A549 (cell line): Measurements from ENCODE around the gene PLD1. TPM values are rescaled to one million over a fixed set of nuclear protein-coding genes. Genes with fewer than 3 reads are reported as not detected.

Source experiments
- ATAC-seq, 2 experiments: fragments of 200-7000 bp in 1 of 2; fragments of >200 bp in 1 of 2; cut with Nextera tagmentation in 1 of 2; cut with Tn5 transposase in 1 of 2; 3 replicates each; pipeline versions ENCODE4 v1.8.0 to v1.9.1; 2018 to 2020; ENCODE audit warnings: mild to moderate bottlenecking in 1 of 2, moderate library complexity in 1 of 2
- CTCF ChIA-PET: fragments of 300-600 bp; sonication (Branson Sonifier 250); formaldehyde crosslinking; extraction: SDS; loops from one replicate; lab custom pipeline; 2021; ENCODE audit warnings: antibody characterized with exemption, inconsistent platforms; lab: Yijun Ruan, JAX
- POLR2A ChIA-PET: fragments of 350-600 bp; formaldehyde crosslinking; extraction: SDS; loops from one replicate; lab custom pipeline; 2021; ENCODE audit warnings: antibody characterized with exemption, inconsistent platforms; lab: Yijun Ruan, JAX
- DNase-seq, 2 experiments: peaks; one replicate each; pipeline versions ENCODE4 v3.0.0 to v3.0.0-alpha.2; 2011 to 2016; ENCODE audit warnings: low read depth in 1 of 2, low spot score in 1 of 2
- FAIRE-seq: peaks from 2 replicates; lab custom pipeline; 2011; peaks lifted over from hg19 to GRCh38; lab: Jason Lieb, UNC
- H3K27ac ChIP-seq, 2 experiments: fragments of >200 bp; sonication (Bioruptor Twin); formaldehyde crosslinking; 3 replicates each; pipeline ENCODE4 v1.5.1; 2016 to 2017
- H3K4me1 ChIP-seq: fragments of >200 bp; sonication (Bioruptor Twin); formaldehyde crosslinking; 3 replicates; pipeline ENCODE4 v1.6.1; 2016
- H3K4me2 ChIP-seq: fragments of >200 bp; sonication (Bioruptor Twin); formaldehyde crosslinking; 3 replicates; pipeline ENCODE4 v1.6.1; 2016
- H3K4me3 ChIP-seq: fragments of >200 bp; sonication (Bioruptor Twin); formaldehyde crosslinking; 3 replicates; pipeline ENCODE4 v1.5.1; 2016
- H3K9me3 ChIP-seq: fragments of >200 bp; sonication (Bioruptor Twin); formaldehyde crosslinking; 3 replicates; pipeline ENCODE4 v1.6.1; 2016
- CEBPB ChIP-seq, 2 experiments: fragments of >200 bp in 1 of 2; sonication (Bioruptor Twin) in 1 of 2; formaldehyde crosslinking in 1 of 2; IDR thresholded peaks; 2 replicates each; pipeline ENCODE4 v1.6.1; 2012 to 2016
- EHMT2 ChIP-seq: fragments of 200-600 bp; sonication (generic); IDR thresholded peaks from 2 replicates; pipeline ENCODE4 v1.6.1; 2016; ENCODE audit warnings: antibody characterized with exemption, low read depth, mild to moderate bottlenecking, moderate library complexity
- EP300 ChIP-seq, 2 experiments: fragments of >200 bp; sonication (Bioruptor Twin); formaldehyde crosslinking; IDR thresholded peaks; 2 replicates in 1 of 2; 3 replicates in 1 of 2; pipeline ENCODE4 v1.6.1; 2016 to 2017
- GATA3 ChIP-seq: IDR thresholded peaks from 2 replicates; pipeline ENCODE4 v1.6.1; 2012; ENCODE audit warnings: borderline replicate concordance
- HOXB13 ChIP-seq: fragments of 250-450 bp; sonication (Bioruptor Pico); IDR thresholded peaks from 2 replicates; pipeline ENCODE4 v1.5.0; 2020; ENCODE audit warnings: low read depth, mild to moderate bottlenecking, moderate library complexity
- HOXB5 ChIP-seq: fragments of 250-450 bp; sonication (Bioruptor Pico); IDR thresholded peaks from 2 replicates; pipeline ENCODE4 v1.5.0; 2020; ENCODE audit warnings: mild to moderate bottlenecking, moderate library complexity
- KDM5A ChIP-seq: fragments of 200-600 bp; sonication (generic); IDR thresholded peaks from 2 replicates; pipeline ENCODE4 v1.6.1; 2016; ENCODE audit warnings: antibody characterized with exemption, mild to moderate bottlenecking
- RFX5 ChIP-seq: fragments of 450-650 bp; IDR thresholded peaks from 2 replicates; pipeline ENCODE4 v1.7.1; 2014; ENCODE audit warnings: antibody characterized with exemption, mild to moderate bottlenecking, moderate library complexity
- SREBF2 ChIP-seq: fragments of 450-650 bp; IDR thresholded peaks from 2 replicates; pipeline ENCODE4 v1.6.1; 2014; ENCODE audit warnings: mild to moderate bottlenecking, moderate library complexity
- TFCP2L1 ChIP-seq: fragments of 250-450 bp; sonication (Bioruptor Pico); IDR thresholded peaks from 2 replicates; pipeline ENCODE4 v1.5.0; 2021; ENCODE audit warnings: mild to moderate bottlenecking
- TP53 ChIP-seq: fragments of 250-450 bp; sonication (Bioruptor Pico); IDR thresholded peaks from 2 replicates; pipeline ENCODE4 v1.5.0; 2021; ENCODE audit warnings: mild to moderate bottlenecking, moderate library complexity
- WGBS: methylation state at CpG from one replicate; pipeline ENCODE4 v1.1.6; 2017; ENCODE audit errors: missing lambda C conversion rate; 5-methylcytosine and 5-hydroxymethylcytosine counted together
- polyA plus RNA-seq, 4 experiments: library from polyadenylated mRNA; depleted of rRNA in 3 of 4; stranded (reverse); fragments of >200 nt; fragmentation: RNase III in 1 of 4; extraction: RNeasy Plus Mini Kit Qiagen cat#74134 plus additional on column Dnase treatment in 1 of 4; gene quantifications; 2 replicates in 3 of 4; 3 replicates in 1 of 4; pipeline ENCODE4 v1.2.3, GENCODE V29; 2011 to 2017
- TF ChIP-seq, protein P1 (sequence below): IDR thresholded peaks from 2 replicates; pipeline ENCODE4 v1.6.1; 2012; ENCODE audit warnings: low read depth, borderline replicate concordance
- TF ChIP-seq, protein P2 (sequence below): fragments of 450-650 bp; IDR thresholded peaks from 2 replicates; pipeline ENCODE4 v1.6.1; 2014; ENCODE audit warnings: antibody characterized with exemption
- TF ChIP-seq, protein P3 (sequence below): IDR thresholded peaks from 2 replicates; pipeline ENCODE4 v1.6.1; 2012

The PLD1 gene
- polyA plus RNA-seq, 2 of the 4 experiments (the other 2 are of a cell fraction), result 6.6 to 27.2 TPM

DNA sequence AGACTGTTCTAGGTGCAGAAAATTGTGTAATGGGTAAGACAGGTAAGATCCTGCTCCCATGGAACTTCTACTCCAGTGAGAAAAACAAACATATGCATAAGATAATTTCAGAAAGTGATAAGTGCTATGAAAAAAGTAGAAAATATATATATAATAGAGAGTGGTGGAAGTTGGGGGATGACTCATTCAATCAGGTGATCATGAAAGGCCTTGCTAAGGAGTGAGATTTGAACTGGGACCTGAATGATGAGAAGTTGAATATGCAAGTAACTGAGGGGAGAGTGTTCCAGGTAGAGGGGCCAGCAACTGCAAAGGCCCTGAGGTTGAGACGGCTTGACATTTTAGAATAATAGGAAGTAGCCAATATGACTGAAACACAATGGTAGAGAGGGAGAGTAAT lies 257.8 kb downstream of the PLD1 start:
- no peak overlapping the region for H3K4me3 ChIP-seq
- no peaks in the 10 kb centered on the region for H3K4me1 ChIP-seq
- ATAC-seq (no peak), FAIRE-seq (no peak), DNase-seq (no peak)
- WGBS, result 89% methylated on average over 1 of the region's 1 CpG
- H3K4me2 ChIP-seq, result no peak overlapping the region
- H3K27ac ChIP-seq, result no peak overlapping the region
- no peak for TF ChIP-seq EHMT2
- H3K9me3 ChIP-seq, result no peaks in the 10 kb centered on the region
- CTCF ChIA-PET, result no interaction called here
- POLR2A ChIA-PET, result no interaction called here

- 38% methylated on average over 1 of the region's 1 CpG for WGBS
- DNase-seq (no peak), FAIRE-seq (no peak), ATAC-seq (no peak)
- H3K4me1 ChIP-seq, result no peaks in the 10 kb centered on the region
- H3K4me2 ChIP-seq, result no peak overlapping the region
- no peaks in the 10 kb centered on the region for H3K9me3 ChIP-seq
- TF ChIP-seq SREBF2 (no peak), GATA3 (no peak), KDM5A (no peak), CEBPB (IDR thresholded peaks at IDR 0.05) (no peak), HOXB5 (CRISPR knock-in tag) (no peak), TP53 (CRISPR knock-in tag) (no peak), EHMT2 (no peak), RFX5 (no peak), TFCP2L1 (no peak), EP300 (IDR thresholded peaks at IDR 0.05) (no peak), HOXB13 (CRISPR knock-in tag) (no peak)
- TF ChIP-seq, protein P1, sequence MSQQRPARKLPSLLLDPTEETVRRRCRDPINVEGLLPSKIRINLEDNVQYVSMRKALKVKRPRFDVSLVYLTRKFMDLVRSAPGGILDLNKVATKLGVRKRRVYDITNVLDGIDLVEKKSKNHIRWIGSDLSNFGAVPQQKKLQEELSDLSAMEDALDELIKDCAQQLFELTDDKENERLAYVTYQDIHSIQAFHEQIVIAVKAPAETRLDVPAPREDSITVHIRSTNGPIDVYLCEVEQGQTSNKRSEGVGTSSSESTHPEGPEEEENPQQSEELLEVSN, result no peak
- TF ChIP-seq, protein P2, sequence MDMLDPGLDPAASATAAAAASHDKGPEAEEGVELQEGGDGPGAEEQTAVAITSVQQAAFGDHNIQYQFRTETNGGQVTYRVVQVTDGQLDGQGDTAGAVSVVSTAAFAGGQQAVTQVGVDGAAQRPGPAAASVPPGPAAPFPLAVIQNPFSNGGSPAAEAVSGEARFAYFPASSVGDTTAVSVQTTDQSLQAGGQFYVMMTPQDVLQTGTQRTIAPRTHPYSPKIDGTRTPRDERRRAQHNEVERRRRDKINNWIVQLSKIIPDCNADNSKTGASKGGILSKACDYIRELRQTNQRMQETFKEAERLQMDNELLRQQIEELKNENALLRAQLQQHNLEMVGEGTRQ, result no peak
- TF ChIP-seq, protein P3, sequence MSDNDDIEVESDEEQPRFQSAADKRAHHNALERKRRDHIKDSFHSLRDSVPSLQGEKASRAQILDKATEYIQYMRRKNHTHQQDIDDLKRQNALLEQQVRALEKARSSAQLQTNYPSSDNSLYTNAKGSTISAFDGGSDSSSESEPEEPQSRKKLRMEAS, result no peak
- POLR2A ChIA-PET, result no interaction called here
- H3K27ac ChIP-seq, result no peak overlapping the region
- CTCF ChIA-PET, result no interaction called here
- no peak overlapping the region for H3K4me3 ChIP-seq
Measured at GRCh38 chr3:171551296-171551695, 259.0 kb downstream of the PLD1 start.

Other genes with a start within 250 kb of the PLD1 start
- gene TMEM212, start 32.9 kb upstream of the PLD1 start, polyA plus RNA-seq (2011; rRNA removed), result not detected in 2 replicates
- gene TMEM212, start 32.9 kb upstream of the PLD1 start, polyA plus RNA-seq (2017; fragmentation: RNase III; extraction: RNeasy Plus Mini Kit Qiagen cat#74134 plus additional on column Dnase treatment), result not detected in 3 replicates
- gene FNDC3B, start 229.1 kb upstream of the PLD1 start, polyA plus RNA-seq (2011; rRNA removed), result 29.5 and 56.0 TPM in 2 replicates
- gene FNDC3B, start 229.1 kb upstream of the PLD1 start, polyA plus RNA-seq (2017; fragmentation: RNase III; extraction: RNeasy Plus Mini Kit Qiagen cat#74134 plus additional on column Dnase treatment), result 29.9 to 34.5 TPM (median 33.6 TPM) in 3 replicates